ENCODE measurements around the gene DBF4B.
"Not testable (repeated sequence)": the region's sequence is repeated elsewhere in the genome, so short reads cannot be mapped to it uniquely, and the experiment has no call there.

Gene DBF4B

DNA sequence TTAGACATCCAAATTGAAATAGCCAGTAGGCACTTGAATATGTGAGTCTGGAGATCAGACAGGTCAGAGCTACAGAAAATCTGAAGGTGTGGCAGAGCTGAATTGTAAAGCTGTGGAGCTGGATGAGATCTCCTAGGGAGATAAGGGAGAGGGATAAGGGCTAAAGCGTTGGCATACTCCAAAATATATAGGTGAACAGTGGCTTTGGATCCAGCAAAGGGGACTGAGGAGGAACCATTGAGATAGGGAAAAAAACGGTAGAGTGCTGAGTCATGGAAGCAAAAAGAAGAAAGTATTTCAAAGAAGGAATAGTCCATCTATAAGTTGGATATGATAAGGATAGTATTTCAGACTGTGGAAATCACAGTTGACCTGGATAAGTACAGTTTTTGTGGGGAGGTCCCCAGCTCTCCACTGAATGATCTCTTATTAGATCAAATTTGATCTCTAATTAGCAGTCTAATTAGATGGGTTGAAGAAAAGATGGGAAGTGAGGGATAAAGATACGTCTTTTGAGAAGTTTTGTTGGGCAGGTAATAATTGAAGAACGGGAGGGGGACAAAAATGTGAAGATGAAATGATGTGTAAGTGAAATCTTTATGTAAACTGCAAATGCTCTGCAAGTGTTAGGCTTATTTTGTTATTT is 587 bp upstream of the DBF4B start:
- TF ChIP-seq POLR2AphosphoS5 (IDR thresholded peaks at IDR 0.05; ENCODE audit: borderline replicate concordance, low read depth, low read length): no peak
- TF ChIP-seq EZH2 (IDR thresholded peaks at IDR 0.05): no peak
- no peak for TF ChIP-seq FOXP2 (optimal IDR thresholded peaks at IDR 0.05; ENCODE audit: control extremely low read depth, extremely low read length, insufficient read depth)
- Histone ChIP-seq H3K9me3 (ENCODE audit: low read depth, low read length) (no peaks in the 10 kb centered on the region), H3K9ac (ENCODE audit: insufficient read length) (peak overlapping the region; percentile 87), H3K4me3 (peak overlapping the region; percentile 80), H3K27ac (peak overlapping the region; percentile 71), H3K36me3 (ENCODE audit: insufficient read depth, low read length) (no peaks in the 10 kb centered on the region)
- no peak for DNase-seq (ENCODE audit: low read depth, low spot score)

- no peak overlapping the region for H3K27ac ChIP-seq
- peaks cover 31% of the 10 kb centered on the region for H3K36me3 ChIP-seq (ENCODE audit: insufficient read depth, low read length)
- no peaks in the 10 kb centered on the region; the same call in 1 of the 2 replicates for H3K9me3 ChIP-seq (ENCODE audit: low read depth, low read length)
- no peak overlapping the region for H3K4me3 ChIP-seq
- H3K9ac ChIP-seq (ENCODE audit: insufficient read length): no peak overlapping the region
- TF ChIP-seq FOXP2 (optimal IDR thresholded peaks at IDR 0.05; ENCODE audit: control extremely low read depth, extremely low read length, insufficient read depth) (no peak), POLR2AphosphoS5 (IDR thresholded peaks at IDR 0.05; ENCODE audit: borderline replicate concordance, low read depth, low read length) (no peak), EZH2 (IDR thresholded peaks at IDR 0.05) (no peak)
- no peak for DNase-seq (ENCODE audit: low read depth, low spot score)
Observed at GRCh38 chr17:44719444-44719843, 11.0 kb downstream of the DBF4B start.

GRCh38 chr17:44722254-44722653 is 13.8 kb downstream of the DBF4B start:
- TF ChIP-seq FOXP2 (optimal IDR thresholded peaks at IDR 0.05; ENCODE audit: control extremely low read depth, extremely low read length, insufficient read depth) (no peak), POLR2AphosphoS5 (IDR thresholded peaks at IDR 0.05; ENCODE audit: borderline replicate concordance, low read depth, low read length) (no peak), EZH2 (IDR thresholded peaks at IDR 0.05) (no peak)
- Histone ChIP-seq H3K36me3 (ENCODE audit: insufficient read depth, low read length) (peaks cover 31% of the 10 kb centered on the region), H3K9me3 (ENCODE audit: low read depth, low read length) (no peaks in the 10 kb centered on the region; the same call in 1 of the 2 replicates), H3K4me3 (no peak overlapping the region), H3K27ac (no peak overlapping the region), H3K9ac (ENCODE audit: insufficient read length) (no peak overlapping the region)
- DNase-seq (ENCODE audit: low read depth, low spot score): no peak

GRCh38 chr17:44726121-44726520 is 17.7 kb downstream of the DBF4B start:
- H3K9me3 ChIP-seq (ENCODE audit: low read depth, low read length); H3K9ac ChIP-seq (ENCODE audit: insufficient read length); H3K4me3 ChIP-seq; DNase-seq (ENCODE audit: low read depth, low spot score); H3K27ac ChIP-seq: not testable (repeated sequence)
- peaks cover 29% of the 10 kb centered on the region for H3K36me3 ChIP-seq (ENCODE audit: insufficient read depth, low read length)

- Histone ChIP-seq H3K27ac (no peak overlapping the region), H3K9me3 (ENCODE audit: low read depth, low read length) (no peaks in the 10 kb centered on the region), H3K9ac (ENCODE audit: insufficient read length) (no peak overlapping the region), H3K4me3 (no peak overlapping the region), H3K36me3 (ENCODE audit: insufficient read depth, low read length) (peaks cover 9% of the 10 kb centered on the region)
- TF ChIP-seq EZH2 (IDR thresholded peaks at IDR 0.05): no peak
- DNase-seq (ENCODE audit: low read depth, low spot score): no peak
Observed at GRCh38 chr17:44733753-44734152, 25.3 kb downstream of the DBF4B start.

GRCh38 chr17:44734272-44734671 is 25.8 kb downstream of the DBF4B start:
- DNase-seq (ENCODE audit: low read depth, low spot score): no peak
- Histone ChIP-seq H3K27ac (no peak overlapping the region), H3K9ac (ENCODE audit: insufficient read length) (no peak overlapping the region), H3K9me3 (ENCODE audit: low read depth, low read length) (no peaks in the 10 kb centered on the region), H3K36me3 (ENCODE audit: insufficient read depth, low read length) (peaks cover 9% of the 10 kb centered on the region), H3K4me3 (no peak overlapping the region)
- TF ChIP-seq EZH2 (IDR thresholded peaks at IDR 0.05): no peak
- TF ChIP-seq POLR2AphosphoS5 (IDR thresholded peaks at IDR 0.05; ENCODE audit: borderline replicate concordance, low read depth, low read length): no peak
- no peak for TF ChIP-seq FOXP2 (optimal IDR thresholded peaks at IDR 0.05; ENCODE audit: control extremely low read depth, extremely low read length, insufficient read depth)

- H3K9me3 ChIP-seq (ENCODE audit: low read depth, low read length): no peaks in the 10 kb centered on the region
- no peak overlapping the region for H3K4me3 ChIP-seq
- H3K27ac ChIP-seq: no peak overlapping the region
- no peaks in the 10 kb centered on the region; the same call in 1 of the 2 replicates for H3K36me3 ChIP-seq (ENCODE audit: insufficient read depth, low read length)
- no peak overlapping the region for H3K9ac ChIP-seq (ENCODE audit: insufficient read length)
- no peak for DNase-seq (ENCODE audit: low read depth, low spot score)
- no peak for TF ChIP-seq FOXP2 (optimal IDR thresholded peaks at IDR 0.05; ENCODE audit: control extremely low read depth, extremely low read length, insufficient read depth)
Observed at GRCh38 chr17:44736551-44737240, 28.2 kb downstream of the DBF4B start.

- H3K4me3 ChIP-seq: no peak overlapping the region
- H3K27ac ChIP-seq: no peak overlapping the region
- H3K9ac ChIP-seq (ENCODE audit: insufficient read length): no peak overlapping the region
- no peaks in the 10 kb centered on the region for H3K9me3 ChIP-seq (ENCODE audit: low read depth, low read length)
- no peak for DNase-seq (ENCODE audit: low read depth, low spot score)
- H3K36me3 ChIP-seq (ENCODE audit: insufficient read depth, low read length): no peaks in the 10 kb centered on the region; the same call in 1 of the 2 replicates
- TF ChIP-seq EZH2 (IDR thresholded peaks at IDR 0.05) (no peak), FOXP2 (optimal IDR thresholded peaks at IDR 0.05; ENCODE audit: control extremely low read depth, extremely low read length, insufficient read depth) (no peak), POLR2AphosphoS5 (IDR thresholded peaks at IDR 0.05; ENCODE audit: borderline replicate concordance, low read depth, low read length) (no peak)
Observed at GRCh38 chr17:44738214-44738906, 29.9 kb downstream of the DBF4B start.
